Glutamatergic neuron (in vitro differentiated cells): Measurements from ENCODE around the gene SPIN1. TPM values are rescaled to one million over a fixed set of nuclear protein-coding genes. Genes with fewer than 3 reads are reported as not detected.

Experiments
- DNase-seq: peaks from one replicate; pipeline ENCODE4 v3.0.0; 2022
- H3K27ac Mint-ChIP-seq: one replicate; pipeline ENCODE4 v1.8.0; 2020; ENCODE audit warnings: mild to moderate bottlenecking, mixed read lengths, inconsistent platforms; ENCODE audit not compliant: unreplicated experiment
- H3K27me3 Mint-ChIP-seq: one replicate; pipeline ENCODE4 v1.8.0; 2020; ENCODE audit warnings: mild to moderate bottlenecking, moderate library complexity, mixed read lengths, inconsistent platforms; ENCODE audit not compliant: unreplicated experiment
- H3K36me3 Mint-ChIP-seq: one replicate; pipeline ENCODE4 v1.8.0; 2020; ENCODE audit warnings: mild to moderate bottlenecking, mixed read lengths, inconsistent platforms; ENCODE audit not compliant: unreplicated experiment
- H3K4me1 Mint-ChIP-seq: one replicate; pipeline ENCODE4 v1.8.0; 2020; ENCODE audit warnings: mild to moderate bottlenecking, low read depth, mixed read lengths, inconsistent platforms; ENCODE audit not compliant: unreplicated experiment
- H3K4me3 Mint-ChIP-seq: one replicate; pipeline ENCODE4 v1.8.0; 2020; ENCODE audit warnings: mild to moderate bottlenecking, mixed read lengths, inconsistent platforms; ENCODE audit not compliant: unreplicated experiment
- H3K9me3 Mint-ChIP-seq: one replicate; pipeline ENCODE4 v1.8.0; 2020; ENCODE audit warnings: mild to moderate bottlenecking, moderate library complexity, mixed read lengths, inconsistent platforms; ENCODE audit not compliant: unreplicated experiment
- CTCF ChIP-seq: fragments of 200-600 bp; sonication (generic); IDR thresholded peaks from one replicate; pipeline ENCODE4 v1.5.0; 2021; ENCODE audit not compliant: partially characterized antibody, unreplicated experiment
- total RNA-seq: library from RNA; stranded (reverse); fragmentation: NEBNext Ultra II Directional; extraction: Animal tissue kit (Norgen Biotek cat#: 25700); gene quantifications from one replicate; pipeline ENCODE4 v1.2.1, GENCODE V29; 2021; ENCODE audit not compliant: unreplicated experiment

Gene SPIN1
- total RNA-seq, 1 donor from 2014 or later: 88.2 TPM

- no peak overlapping the region for H3K4me3 Mint-ChIP-seq
- H3K27ac Mint-ChIP-seq: no peak overlapping the region
- TF ChIP-seq CTCF: no peak
- peaks cover 25% of the 10 kb centered on the region for H3K36me3 Mint-ChIP-seq
- DNase-seq: no peak
- peaks cover 5% of the 10 kb centered on the region for H3K9me3 Mint-ChIP-seq
- no peaks in the 10 kb centered on the region for H3K27me3 Mint-ChIP-seq
- no peaks in the 10 kb centered on the region for H3K4me1 Mint-ChIP-seq
Observed at GRCh38 chr9:88418715-88419540, 30.7 kb downstream of the SPIN1 start.

- Mint-ChIP-seq H3K36me3 (peaks cover 25% of the 10 kb centered on the region), H3K9me3 (peaks cover 5% of the 10 kb centered on the region), H3K27ac (no peak overlapping the region), H3K4me3 (no peak overlapping the region), H3K4me1 (no peaks in the 10 kb centered on the region), H3K27me3 (no peaks in the 10 kb centered on the region)
- DNase-seq: no peak
- TF ChIP-seq CTCF: no peak
Observed at GRCh38 chr9:88420227-88420626, 32.0 kb downstream of the SPIN1 start.

GRCh38 chr9:88421348-88421747 is 33.1 kb downstream of the SPIN1 start:
- DNase-seq: no peak
- Mint-ChIP-seq H3K9me3 (peaks cover 8% of the 10 kb centered on the region), H3K27me3 (peaks cover 3% of the 10 kb centered on the region), H3K4me1 (peaks cover 8% of the 10 kb centered on the region), H3K4me3 (no peak overlapping the region), H3K27ac (no peak overlapping the region), H3K36me3 (peaks cover 25% of the 10 kb centered on the region)
- TF ChIP-seq CTCF: no peak

GRCh38 chr9:88425538-88425950 is 37.3 kb downstream of the SPIN1 start:
- no peak for TF ChIP-seq CTCF
- DNase-seq: no peak
- H3K9me3 Mint-ChIP-seq: peaks cover 3% of the 10 kb centered on the region
- peaks cover 3% of the 10 kb centered on the region for H3K27me3 Mint-ChIP-seq
- H3K4me3 Mint-ChIP-seq: no peak overlapping the region
- peaks cover 6% of the 10 kb centered on the region for H3K36me3 Mint-ChIP-seq
- peaks cover 10% of the 10 kb centered on the region for H3K4me1 Mint-ChIP-seq
- H3K27ac Mint-ChIP-seq: peak overlapping the region; percentile 95

GRCh38 chr9:88426651-88427050 is 38.4 kb downstream of the SPIN1 start:
- Mint-ChIP-seq H3K36me3 (no peaks in the 10 kb centered on the region), H3K27me3 (peaks cover 3% of the 10 kb centered on the region), H3K9me3 (peaks cover 3% of the 10 kb centered on the region), H3K4me1 (peaks cover 10% of the 10 kb centered on the region), H3K27ac (no peak overlapping the region), H3K4me3 (no peak overlapping the region)
- no peak for TF ChIP-seq CTCF
- no peak for DNase-seq
